Left colon (tissue), 2 donors: ENCODE data around the gene FAM171A1. TPM values are rescaled to one million over a fixed set of nuclear protein-coding genes. Genes with fewer than 3 reads are reported as not detected.
A peak's percentile ranks its signal among the peaks of the same experiment; 100 is the strongest.
"Not testable (repeated sequence)": the region's sequence is repeated elsewhere in the genome, so short reads cannot be mapped to it uniquely, and the experiment has no call there.

Experiments
- ATAC-seq: fragments of 200-7000 bp; cut with Tn5 transposase; one replicate; pipeline ENCODE4 v1.9.1; 2020; ENCODE audit warnings: mild to moderate bottlenecking, moderate library complexity
- DNase-seq, 2 donors: peaks; one replicate each; pipeline ENCODE4 v3.0.0-alpha.2; 2020
- intact Hi-C, 2 donors: fragments of 100-400 bp; cut with DNase I in 1 of 2; cut with micrococcal nuclease in 1 of 2; formaldehyde crosslinking; loops; one replicate each; pipeline versions ENCODE4 v1.11.2 to v1.14.0; 2022; cut with DNase I, micrococcal nuclease
- long read RNA-seq: library from polyadenylated mRNA; unstranded; transcript quantifications from one replicate; pipeline ENCODE4 v2.0.0, GENCODE V29; 2021
- total RNA-seq, 2 donors: library from RNA; stranded (reverse); fragmentation: NEBNext Ultra II Directional; extraction: Animal tissue kit (Norgen Biotek cat#: 25700); gene quantifications; one replicate each; pipeline ENCODE4 v1.2.1, GENCODE V29; 2021
- donor health status: DM: no; HTN: no; CAD: no.
- donor health status: DM: yes; HTN: yes; CAD: no.

Gene FAM171A1
- total RNA-seq, result 10 to 100 TPM; 53.5 to 60.5 TPM
- long read RNA-seq, transcript FAM171A1-201 (8 exons, 3,952 nt), result major isoform, 37 of 173 reads
- long read RNA-seq, partial matches to known transcripts, result 34 of 173 reads
- long read RNA-seq, other reads (novel, unspliced or antisense), result 102 of 173 reads

DNA sequence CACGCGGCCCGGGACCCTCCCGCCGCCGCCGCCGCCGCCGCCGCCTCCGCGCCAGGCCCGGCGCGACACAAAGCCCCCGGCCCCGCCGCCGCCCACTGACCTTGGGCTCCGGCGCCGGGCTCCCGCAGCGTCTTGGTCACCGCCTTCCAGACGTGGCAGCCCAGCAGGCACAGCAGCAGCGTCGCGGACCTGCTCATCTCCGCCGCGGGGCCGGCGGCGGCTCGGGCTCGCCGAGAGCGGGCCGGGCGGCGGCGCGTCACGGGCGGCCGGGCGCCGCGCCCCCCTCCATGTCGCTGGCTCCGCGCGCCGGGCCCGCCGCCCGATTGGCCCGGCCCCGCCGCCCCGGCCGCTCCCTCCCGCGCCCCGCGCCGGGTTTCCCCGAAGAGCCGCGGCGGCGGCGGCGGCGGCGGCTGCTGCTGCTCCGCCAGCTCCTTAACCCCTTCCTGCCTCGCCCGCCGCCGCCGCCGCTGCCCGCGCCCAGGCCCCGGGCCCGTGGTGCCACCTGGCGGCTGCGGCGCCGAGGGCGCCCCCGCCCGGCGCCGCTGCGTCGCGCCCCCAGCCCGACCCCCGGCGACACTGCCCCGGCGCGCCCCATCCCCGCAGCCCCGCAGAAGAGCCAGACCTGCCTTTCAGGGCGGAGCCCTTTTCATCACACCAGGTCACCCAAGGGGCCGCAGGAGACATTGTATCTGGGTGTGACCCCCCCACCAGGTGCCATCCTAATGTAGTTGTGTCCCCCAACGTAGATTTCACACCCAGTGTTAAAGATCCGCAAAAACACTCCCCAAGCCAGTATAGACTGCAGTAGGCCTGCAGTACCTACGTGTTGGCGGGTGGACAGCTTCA lies at the start of gene FAM171A1:
Gene FAM171A1 (minus strand): TSS at position 434 of the 846 bp plus-strand sequence. CDS start 237 bp downstream, at position 197.
- intact Hi-C loops, result loop anchor here in 1 of 2 donors (5.0 kb wide), 2 partner anchors 109 to 159 kb away; no protein-coding TSS in a partner anchor
- DNase-seq, result peak; percentile 60 to 77
- ATAC-seq, result peak; percentile 86

GRCh38 chr10:15420858-15421257 lies 49.8 kb upstream of the FAM171A1 start:
- ATAC-seq (no peak), DNase-seq (no peak)
- intact Hi-C loops, result no loop called here

GRCh38 chr10:15419279-15419874 lies 48.3 kb upstream of the FAM171A1 start:
- DNase-seq, result peak in 1 of 2 donors; percentile 51
- intact Hi-C loops, result no loop called here
- peak; percentile 75 for ATAC-seq

GRCh38 chr10:15416034-15416433 lies 44.9 kb upstream of the FAM171A1 start:
- DNase-seq (no peak), ATAC-seq (no peak)
- intact Hi-C loops, result no loop called here

DNA sequence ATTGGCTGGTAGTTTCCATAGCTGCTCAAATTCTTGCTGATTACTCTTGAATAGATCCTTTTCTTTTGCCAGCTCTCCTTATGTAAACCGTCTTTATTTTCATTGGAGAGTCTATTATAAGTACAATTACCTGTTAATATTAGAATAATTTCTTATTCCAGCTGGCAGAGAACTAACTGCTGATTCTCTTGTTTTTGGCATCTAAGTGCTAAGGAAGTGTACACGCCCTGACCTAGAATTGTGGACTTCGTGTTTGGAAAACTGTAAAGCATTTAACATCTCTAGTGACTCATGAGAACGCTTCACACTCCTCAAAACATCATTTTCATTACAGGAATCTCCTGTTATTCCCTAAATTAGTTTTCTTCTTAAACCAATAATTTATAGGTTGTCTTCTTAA lies 39.9 kb upstream of the FAM171A1 start:
- DNase-seq (no peak), ATAC-seq (peak; percentile 58)
- intact Hi-C loops, result no loop called here

DNA sequence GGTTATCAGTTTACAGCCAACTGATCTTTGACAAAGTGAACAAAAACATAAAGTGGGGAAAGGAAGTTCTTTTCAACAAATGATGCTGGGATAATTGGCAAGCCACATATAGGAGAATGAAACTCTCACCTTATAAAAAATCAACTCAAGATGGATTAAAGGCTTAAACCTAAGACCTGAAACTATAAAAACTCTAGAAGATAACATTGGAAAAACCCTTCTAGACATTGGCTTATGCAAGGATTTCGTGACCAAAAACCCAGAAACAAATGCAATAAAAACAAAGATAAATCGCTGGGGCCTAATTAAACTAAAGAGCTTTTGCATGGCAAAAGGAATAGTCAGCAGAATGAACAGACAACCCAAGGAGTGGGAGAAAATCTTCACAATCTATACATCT lies 38.3 kb upstream of the FAM171A1 start:
- intact Hi-C loops, DNase-seq, ATAC-seq: not testable (repeated sequence)

DNA sequence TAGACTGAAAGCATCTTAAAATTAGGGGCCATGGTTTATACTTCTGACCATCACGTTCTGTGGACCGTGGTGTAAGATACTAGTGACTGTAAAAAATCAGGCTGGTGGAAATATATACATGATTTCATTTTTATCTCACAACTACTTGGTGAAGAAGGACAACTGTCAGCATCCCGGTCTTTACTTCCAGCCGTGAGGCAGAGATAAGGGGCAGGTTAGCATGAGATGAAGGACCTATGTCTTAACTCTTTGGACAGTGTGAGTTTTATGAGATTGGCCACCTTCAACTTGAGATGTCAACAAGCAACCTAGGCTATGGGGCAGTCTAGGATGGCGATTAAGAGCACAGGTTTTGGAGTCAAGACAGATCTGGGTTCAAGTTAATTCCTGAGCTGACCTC lies 37.5 kb upstream of the FAM171A1 start:
- ATAC-seq, result no peak
- intact Hi-C loops, result no loop called here
- DNase-seq, result no peak

DNA sequence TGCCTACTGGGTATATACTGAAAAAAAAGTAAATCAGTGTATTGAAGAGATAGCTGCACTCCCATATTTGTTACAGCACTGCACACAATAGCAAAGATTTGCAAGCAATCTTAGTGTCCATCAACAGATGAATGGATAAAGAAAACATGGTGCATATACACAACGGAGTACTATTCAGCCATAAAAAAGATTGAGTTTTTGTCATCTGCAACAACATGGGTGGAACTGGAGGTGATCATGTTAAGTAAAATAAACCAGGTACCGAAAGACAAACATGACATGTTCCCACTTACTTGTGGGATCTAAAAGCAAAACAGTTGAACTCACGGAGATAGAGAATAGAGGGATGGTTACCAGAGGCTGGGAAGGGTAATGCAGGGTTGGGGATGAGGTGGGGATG lies 34.2 kb upstream of the FAM171A1 start:
- ATAC-seq (no peak), DNase-seq (no peak)
- intact Hi-C loops, result no loop called here

GRCh38 chr10:15401382-15401781 lies 30.3 kb upstream of the FAM171A1 start:
- ATAC-seq (no peak), DNase-seq (no peak)
- intact Hi-C loops, result no loop called here

- ATAC-seq, DNase-seq, intact Hi-C loops: not testable (repeated sequence)
Observed at GRCh38 chr10:15400461-15400860, 29.4 kb upstream of the FAM171A1 start.

- DNase-seq (no peak), ATAC-seq (peak; percentile 77)
- intact Hi-C loops, result no loop called here
Observed at GRCh38 chr10:15399060-15399661, 28.1 kb upstream of the FAM171A1 start.

DNA sequence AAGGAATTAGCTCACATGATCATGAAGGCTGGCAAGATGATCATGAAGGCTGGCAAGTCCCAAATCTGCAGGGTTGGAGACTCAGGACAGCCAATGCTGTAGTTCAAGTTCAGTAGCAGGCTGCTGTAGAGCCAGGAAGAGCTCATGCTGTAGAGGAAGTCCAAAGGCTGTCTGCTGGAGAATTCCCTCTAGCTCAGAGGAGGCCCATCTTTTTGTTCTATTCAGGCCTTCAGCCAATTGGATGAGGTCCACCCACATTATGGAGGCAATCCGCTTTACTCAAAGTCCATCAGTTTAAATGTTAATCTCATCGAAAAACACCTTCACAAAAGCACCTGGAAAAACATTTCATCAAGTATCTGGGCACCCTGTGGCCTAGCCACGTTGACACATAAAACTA lies 24.8 kb upstream of the FAM171A1 start:
- peak; percentile 82 for ATAC-seq
- intact Hi-C loops, result no loop called here
- no peak for DNase-seq

DNA sequence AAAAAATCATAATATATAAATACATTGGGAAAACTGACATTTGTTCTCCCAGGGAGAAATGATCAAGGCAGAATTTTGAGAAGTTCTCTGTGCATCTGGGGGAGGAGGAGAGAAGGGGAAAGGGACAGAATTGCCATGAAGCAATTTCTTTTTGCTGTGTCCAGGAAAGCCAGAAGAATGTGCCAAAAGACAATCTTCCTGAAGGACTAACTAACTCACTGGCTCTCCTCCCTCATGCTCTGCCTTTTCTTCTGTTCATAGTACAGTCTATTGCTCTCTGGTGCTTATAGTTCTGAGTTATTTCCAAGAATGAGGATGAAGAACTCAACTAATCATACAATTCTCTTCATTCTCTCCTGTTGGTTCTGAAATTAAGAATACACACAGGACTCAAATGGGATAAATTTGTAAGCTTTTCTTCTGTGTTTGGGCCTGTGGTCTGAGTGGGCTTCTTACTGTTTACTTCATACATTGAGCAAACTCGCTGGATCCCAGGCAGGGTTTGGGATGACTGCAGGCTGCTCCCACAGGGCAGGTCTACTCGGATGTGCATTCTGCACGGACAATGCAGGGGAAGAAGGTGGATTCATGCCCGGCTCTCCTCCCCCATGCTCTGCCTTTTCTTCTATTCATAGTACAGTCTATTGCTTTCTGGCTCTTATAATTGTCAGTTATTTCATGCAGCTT lies 22.2 kb upstream of the FAM171A1 start:
- intact Hi-C loops, result no loop called here
- no peak for ATAC-seq
- DNase-seq, result no peak

- ATAC-seq, result peak; percentile 82
- intact Hi-C loops, result no loop called here
- DNase-seq, result no peak
Observed at GRCh38 chr10:15391491-15391890, 20.4 kb upstream of the FAM171A1 start.

DNA sequence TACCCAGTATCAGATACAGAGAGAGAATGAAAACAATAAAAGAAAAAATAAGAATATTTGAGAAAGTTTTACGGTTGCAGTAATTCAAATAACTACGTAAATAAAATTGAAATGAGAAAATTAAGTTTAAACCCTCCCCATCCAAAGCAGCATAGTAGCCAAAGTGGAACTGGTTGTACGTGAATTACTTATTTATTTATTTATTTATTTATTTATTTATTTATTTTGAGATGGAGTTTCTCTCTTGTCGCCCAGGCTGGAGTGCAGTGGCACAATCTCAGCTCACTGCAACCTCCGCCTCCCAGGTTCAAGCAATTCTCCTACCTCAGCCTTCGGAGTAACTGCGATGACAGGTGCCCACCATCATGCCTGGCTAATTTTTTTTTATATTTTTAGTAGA lies 17.1 kb upstream of the FAM171A1 start:
- DNase-seq, intact Hi-C loops, ATAC-seq: not testable (repeated sequence)

DNA sequence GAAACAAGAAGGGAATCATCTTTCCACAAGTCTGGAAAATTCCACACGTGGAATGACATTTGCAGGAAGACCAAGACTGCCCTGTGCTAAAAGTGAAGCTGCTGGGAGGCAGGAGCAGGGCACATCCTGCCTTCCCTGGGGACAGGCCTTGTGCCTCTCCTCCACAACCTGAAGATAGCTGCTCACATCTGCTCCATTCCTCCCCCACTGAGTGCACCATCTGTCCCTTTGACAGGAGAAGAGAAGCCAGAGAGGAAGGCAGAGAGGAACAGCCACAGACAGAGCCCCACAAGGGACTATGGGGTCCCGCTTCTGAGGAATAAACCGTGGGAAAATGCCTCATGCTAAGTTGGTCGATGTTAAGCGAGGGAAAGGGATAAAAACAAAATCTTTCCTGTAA lies 15.9 kb upstream of the FAM171A1 start:
- intact Hi-C loops, result no loop called here
- DNase-seq, result no peak
- ATAC-seq, result no peak

GRCh38 chr10:15385552-15386455 lies 14.7 kb upstream of the FAM171A1 start:
- ATAC-seq (peak; percentile 46), DNase-seq (no peak)
- intact Hi-C loops, result no loop called here

GRCh38 chr10:15381420-15381819 lies 10.3 kb upstream of the FAM171A1 start:
- no peak for ATAC-seq
- no peak for DNase-seq
- intact Hi-C loops, result no loop called here
